SH-SY5Y (cell line): ENCODE results near the gene RGS3.

ENCODE experiments used
- GATA2 ChIP-seq: IDR thresholded peaks from 2 replicates; pipeline ENCODE4 v1.6.1; 2011; ENCODE audit warnings: mild to moderate bottlenecking, low read depth, low read length
- GATA3 ChIP-seq: IDR thresholded peaks from 2 replicates; pipeline ENCODE4 v1.6.1; 2011; ENCODE audit warnings: low read depth, mild to moderate bottlenecking, low read length, moderate library complexity

- TF ChIP-seq GATA2 (no peak), GATA3 (no peak)
Measured at GRCh38 chr9:113477661-113478060, 14.1 kb downstream of the RGS3 start.
